GM18507 (cell line): Measurements from ENCODE around the gene NAPG.

ENCODE experiments used
- DNase-seq: peaks from one replicate; pipeline ENCODE4 v3.0.0; 2011; ENCODE audit warnings: low read depth; ENCODE audit not compliant: insufficient read length; ENCODE audit errors: extremely low spot score
- FAIRE-seq: peaks from 2 replicates; lab custom pipeline; 2011; peaks lifted over from hg19 to GRCh38; lab: Jason Lieb, UNC

NAPG gene

DNA sequence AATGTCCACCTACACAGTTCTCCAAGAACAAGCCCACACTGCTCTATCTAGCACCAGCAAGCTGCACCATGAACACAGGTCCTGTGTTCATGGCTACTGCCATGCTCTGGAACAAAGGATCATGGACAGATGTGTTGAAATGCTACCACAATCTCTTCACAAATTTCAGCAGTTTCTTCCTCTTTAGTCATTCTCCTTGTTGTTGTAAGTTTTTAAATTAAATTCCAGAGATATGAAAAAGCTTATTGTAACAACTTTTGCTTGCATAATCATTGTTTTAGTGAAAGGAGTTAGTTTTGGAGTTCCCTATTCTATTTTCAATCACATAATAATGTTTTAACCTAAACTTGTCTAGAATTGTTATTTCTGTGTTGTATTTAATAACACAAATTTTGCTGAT is 17.2 kb upstream of the NAPG start:
- DNase-seq (no peak), FAIRE-seq (no peak)

DNA sequence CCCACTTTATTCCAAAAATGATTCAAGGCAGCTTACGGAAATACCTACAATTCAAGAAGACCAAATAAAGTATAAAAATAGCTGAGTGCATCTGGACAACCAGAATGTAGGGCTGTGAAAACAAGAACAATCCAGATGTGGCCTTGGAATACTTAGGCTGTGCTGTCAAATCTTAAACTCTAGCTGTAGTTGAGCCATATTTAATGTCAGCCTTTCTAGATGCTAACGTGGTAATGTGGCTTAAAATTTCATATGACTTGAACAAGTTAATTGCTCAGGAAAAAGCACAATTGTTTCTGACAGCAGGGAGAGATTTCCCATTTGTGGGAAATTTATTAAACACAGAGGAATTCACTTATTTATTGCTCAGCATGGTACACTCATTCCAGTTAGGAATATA is 14.6 kb upstream of the NAPG start:
- no peak for FAIRE-seq

DNA sequence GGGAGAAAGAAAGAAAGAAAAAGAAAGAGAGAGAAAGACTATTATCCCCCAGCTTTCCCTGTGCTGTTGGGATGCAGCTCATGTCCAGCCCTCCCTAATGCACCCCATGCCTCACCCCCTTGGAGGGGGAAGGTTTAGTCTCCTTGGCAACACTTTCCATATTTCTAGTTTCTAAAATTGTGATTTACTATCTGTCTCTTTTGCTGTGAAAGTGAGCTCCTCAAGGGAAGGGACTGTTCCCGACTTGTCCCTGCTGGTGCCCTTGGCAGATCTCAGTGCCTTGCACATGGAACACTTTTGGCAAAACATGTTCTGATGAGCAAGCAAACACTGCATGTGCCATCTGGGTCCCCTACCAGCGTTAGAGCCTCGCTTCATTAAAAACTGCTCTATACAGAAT is 11.7 kb upstream of the NAPG start:
- DNase-seq (no peak), FAIRE-seq (no peak)

More for the DNA sequence above, 14.6 kb upstream of the NAPG start:
- no peak for DNase-seq

DNA sequence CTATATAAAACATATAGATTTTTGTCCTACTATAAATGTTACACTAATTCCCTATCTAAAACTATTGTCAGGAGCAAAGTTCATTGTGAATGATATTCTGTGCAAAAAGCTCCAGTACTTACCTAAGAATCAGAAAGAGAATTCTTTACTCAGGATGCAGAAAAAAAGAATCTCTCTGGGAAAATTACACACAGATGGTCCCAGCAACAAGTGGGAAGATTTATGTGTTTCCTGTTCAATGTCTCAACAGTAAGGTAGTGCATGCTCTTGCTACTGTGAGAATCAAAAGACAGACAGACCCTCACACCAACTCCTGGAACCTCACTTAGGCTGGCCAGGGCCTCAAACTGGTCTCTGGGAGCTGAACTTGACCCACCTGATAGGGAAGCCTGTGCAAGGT is 11.2 kb upstream of the NAPG start:
- FAIRE-seq (no peak), DNase-seq (no peak)

DNA sequence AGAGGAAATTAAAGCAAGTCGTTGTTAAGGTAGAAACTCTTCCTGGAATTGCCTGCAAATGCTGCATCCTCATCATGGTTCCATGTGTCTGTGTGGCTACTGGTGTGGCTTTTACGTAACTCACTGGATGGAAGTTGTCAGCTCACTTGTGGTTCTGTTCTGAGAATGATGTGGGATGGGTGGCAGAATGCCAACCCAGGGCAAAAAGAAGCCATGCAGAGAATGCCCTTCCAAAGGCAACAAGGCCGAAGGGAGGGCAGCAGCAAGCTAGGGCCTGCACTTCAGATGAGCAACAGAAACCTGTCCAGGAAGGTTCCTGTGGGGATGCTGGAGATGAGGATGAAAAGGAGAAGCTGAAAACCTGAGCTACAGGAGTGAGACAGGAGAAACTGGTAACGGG is 10.4 kb upstream of the NAPG start:
- DNase-seq (no peak), FAIRE-seq (no peak)

DNA sequence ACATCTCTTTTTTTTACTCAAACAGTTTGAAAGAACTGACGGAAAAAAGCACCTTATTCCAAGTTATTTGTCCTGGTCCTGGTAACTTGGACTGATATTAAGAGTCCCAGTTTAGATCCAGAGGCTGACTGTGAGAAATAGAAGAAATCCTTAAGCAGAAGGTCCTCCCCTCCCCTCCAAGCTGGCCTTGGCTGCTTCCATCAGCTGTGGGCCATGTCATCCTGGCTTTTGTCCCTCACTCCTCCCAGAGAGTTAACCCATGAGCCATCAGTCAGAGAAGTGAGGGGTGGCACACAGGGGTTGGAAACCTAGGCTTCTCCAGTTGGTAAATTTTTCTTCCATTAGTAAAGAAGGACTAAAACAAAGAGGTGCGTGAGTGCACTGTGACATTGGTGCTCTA is 9.7 kb upstream of the NAPG start:
- DNase-seq = no peak
- FAIRE-seq = no peak

DNA sequence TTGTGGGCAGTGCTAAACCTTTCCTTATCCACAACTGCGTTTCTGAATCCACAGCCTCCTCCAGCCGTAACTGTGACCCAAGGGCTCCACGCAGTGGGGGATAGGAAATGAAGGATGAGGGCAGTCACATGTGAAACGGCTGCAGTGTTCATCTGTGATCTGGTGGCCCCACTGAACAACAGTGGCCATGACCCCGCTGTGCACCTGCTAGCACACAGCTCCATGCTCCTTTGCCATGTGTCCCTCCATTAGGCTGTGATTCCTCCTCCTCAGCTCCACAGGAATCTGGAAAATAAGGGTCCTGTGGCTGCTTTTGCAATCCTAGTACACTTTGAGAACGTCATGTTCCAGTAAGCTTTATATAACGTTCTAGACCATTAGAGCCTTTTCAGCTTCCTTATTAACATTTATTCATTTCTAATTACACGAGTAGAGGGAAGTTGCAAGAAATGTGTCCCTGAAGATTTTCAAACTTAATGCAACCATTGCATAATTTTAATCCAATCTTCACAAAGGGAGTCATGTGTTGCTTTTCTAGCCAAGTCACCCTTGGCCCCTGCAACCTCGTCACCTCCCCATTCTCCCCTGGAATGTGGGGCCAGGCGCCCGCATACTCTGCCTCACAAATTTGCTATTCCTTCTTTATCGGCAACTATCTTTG is 7.1 kb upstream of the NAPG start:
- DNase-seq = no peak
- FAIRE-seq = no peak

DNA sequence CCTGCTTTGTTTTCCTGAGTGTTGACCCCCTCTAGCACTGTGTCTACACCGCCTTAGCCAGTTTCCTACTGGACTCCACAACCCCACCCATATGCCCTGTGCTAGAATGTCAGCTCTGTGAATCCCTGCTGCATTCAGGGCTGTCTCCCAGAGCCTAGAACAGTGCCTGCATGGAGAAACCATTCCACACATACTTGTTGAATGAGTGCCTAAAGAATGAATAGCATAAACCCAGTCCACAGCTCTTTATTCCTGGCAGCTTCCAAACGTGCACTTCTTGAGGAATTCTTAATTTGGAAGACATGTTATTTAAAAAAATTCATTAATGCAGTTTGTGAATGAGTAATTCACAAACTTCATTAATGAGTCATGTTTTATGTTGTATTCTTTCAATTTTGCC is 6.5 kb upstream of the NAPG start:
- no peak for FAIRE-seq
- DNase-seq = no peak

DNA sequence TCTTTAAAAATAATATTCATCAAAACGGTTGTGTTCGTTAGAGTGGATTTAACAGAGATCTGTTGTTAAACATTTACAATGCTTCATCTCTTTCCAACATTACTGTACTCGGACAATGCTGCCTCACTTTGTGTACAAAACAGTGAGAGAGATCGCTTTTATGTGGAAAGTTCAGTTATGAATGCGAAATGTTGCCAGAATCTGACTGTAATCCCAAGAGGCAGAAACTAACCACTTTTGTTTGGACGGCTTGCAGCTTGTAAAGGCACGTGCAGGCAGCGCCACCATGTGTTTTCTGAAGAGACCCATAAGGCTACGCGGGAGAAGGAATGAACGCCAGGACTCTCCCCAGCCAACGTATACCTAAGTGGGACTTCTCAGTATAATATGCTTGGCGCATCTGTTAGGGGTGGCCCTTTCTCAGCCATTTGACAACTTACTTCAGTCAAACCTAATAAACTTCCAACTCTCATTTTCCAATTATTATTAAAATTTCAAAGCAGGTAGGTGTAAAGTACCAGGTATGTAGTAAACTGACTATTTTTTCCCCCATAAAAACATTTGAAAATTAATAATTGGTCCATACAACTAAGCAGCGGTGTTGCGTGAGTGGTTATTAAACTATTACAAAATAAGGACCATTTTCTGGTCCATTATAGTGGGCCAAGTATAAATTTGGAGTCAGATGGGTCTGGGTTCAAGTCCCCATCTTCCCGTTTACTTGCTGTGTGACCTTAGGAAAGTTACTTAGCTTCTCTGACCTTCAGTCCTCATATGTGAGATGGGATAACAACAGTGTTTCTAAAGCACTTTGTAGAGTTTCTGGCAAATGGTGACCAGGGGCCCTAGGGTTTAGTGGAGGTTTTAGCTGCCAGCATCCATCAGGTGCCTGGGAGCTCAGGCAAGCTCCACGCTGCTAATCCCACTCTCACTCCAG is 5.6 kb upstream of the NAPG start:
- DNase-seq (peak; percentile 26), FAIRE-seq (peak; percentile 90)

DNA sequence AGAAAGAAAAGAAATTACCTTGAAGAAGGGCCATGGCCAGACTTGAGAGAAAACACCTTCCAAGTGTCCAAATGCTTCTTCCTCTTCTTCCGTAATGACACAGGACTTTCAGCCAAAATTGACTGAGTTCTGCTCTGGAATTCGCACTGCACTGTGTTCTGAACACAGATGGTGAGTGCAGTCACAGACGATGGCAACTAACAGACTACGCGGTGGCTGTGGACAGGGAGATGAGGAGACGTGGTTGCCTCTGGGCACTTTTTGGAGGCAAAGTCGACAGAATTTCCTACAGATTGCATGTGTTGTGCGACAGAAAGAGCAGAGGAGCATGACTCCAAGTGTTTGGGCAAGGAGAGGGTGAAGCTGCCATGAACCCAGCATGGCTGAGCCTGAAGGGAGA is 4.3 kb upstream of the NAPG start:
- no peak for FAIRE-seq
- DNase-seq = no peak

DNA sequence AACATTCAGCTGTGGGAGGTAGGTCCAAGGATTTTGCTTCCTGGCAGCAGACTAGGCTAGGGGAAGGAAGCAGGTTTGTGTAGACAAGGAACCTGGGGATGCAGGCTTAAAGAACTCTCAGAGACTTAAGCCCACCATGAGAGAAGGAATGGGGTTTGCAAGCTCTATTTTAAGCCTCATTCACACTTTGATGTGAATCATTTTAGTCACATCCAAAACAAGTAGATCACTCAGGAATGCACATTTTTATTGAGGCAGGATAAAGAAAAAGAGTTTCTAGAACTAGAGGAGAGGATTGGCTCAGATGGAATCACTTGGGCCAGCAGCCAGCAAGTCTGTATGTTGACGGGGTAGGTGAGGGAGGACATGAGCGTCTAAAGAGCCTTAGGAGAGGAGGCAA is 3.3 kb upstream of the NAPG start:
- no peak for FAIRE-seq
- DNase-seq = no peak

DNA sequence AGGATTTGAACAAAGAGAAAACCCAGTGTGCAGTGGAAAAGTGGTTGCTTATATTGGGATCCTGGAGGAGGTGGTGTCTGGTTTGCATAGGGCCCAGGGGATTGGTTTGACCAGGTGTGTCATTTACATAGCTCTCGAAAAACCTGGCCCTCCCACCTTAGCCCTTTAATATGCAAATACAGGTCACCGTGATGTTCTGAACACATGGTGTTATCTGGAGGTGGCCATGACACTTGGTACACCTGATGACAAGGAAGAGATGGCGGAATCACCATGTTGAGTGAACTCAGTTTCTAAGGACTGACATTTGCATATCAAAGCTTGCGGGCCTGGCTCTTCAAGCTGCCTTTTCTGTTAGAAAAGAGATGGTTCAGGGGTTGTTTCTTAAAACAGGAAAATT is 2.3 kb upstream of the NAPG start:
- DNase-seq (no peak), FAIRE-seq (no peak)

DNA sequence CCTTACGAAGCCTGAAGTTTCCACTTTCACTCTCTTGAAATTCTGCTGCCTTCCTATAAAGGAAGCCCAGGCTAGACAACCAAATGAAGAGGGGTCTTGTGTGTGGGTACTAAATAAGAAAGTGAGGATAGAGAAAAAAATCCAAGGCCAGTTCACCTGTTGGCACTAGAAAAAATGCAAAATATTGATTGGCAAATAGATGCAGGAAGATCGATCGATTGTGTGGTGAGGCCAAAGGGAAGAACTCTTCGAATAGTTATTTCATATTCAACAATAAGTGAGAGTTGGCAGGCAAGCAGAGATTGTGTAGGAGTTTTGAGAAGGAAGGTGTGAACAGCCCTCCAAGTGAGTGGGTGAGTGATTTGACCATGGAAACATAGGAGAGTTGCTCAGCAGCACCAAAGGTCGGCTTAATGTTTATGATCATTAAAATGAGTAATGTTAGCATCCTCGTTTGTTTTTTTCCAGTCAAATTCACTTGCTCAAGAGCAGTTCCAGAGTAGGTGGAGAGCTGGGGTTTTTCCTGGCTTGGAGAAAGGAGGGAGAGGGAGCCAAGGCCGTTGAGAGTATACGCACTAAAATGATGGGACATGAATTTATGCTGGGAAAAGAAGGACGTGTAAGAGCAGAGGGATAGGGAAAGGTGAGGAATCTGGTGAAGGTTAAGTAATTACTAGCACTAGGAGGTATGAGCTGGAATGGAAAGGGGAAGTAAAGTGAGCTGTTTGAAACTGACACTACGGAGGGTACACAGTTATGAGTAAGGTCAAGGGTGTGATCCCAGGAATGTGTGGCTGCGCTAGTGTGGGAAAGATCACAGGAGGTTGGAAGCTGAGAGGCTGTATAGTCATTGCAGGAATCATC is 1.1 kb upstream of the NAPG start:
- FAIRE-seq (no peak), DNase-seq (no peak)

DNA sequence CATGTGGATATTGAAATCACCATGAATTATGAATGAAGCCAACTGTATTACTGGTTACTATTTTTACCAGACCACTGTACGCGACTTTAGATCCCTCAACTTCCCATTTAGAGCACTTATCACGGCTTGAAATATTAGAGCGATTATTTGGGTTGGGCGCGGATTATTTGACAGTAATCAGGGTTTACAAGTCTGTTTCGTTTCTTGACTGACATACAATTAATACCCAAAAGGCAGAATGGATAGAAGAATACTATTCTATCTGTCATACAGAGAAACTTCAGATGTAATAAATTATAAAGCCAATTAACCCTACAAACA is 496 bp upstream of the NAPG start:
- FAIRE-seq = no peak
- DNase-seq = no peak

DNA sequence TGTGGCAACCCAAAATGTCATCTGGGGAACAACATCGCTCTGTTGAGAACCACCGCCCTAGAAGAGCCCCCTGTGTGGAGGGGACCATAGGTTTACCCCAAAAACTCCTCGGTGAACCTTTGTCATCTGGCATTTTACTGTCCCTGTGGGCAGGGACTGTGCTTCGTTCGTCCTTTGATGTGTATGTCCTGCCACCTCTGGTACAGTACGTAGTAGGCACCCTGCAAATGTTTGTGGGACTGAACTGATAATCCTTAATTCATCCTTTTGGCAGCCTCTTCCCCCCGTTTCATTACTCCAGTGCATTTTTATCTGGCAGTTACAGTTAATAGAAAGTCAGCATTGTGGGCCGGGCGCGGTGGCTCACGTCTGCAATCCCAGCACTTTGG is 728 bp downstream of the NAPG start:
- DNase-seq = no peak
- no peak for FAIRE-seq

DNA sequence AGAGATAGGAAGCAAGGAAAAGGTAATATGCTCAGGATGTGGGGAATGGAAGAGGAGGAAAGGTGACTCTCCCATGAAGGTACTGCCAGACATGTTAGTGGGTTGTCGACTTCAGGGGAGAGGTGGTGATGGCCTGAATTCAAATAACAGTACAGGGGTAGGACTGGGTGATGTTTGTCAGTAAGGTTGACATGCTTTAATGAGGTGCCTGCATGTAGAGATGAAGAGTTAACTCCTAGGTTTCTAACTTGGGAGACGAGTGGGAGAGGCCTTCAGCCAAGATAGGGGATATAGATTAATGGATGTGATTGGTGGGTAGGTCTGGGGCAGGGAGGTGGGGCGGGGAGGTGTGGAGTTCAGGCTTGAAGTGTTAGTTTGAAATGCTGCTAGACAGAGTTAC is 2.6 kb downstream of the NAPG start:
- FAIRE-seq (no peak), DNase-seq (no peak)

DNA sequence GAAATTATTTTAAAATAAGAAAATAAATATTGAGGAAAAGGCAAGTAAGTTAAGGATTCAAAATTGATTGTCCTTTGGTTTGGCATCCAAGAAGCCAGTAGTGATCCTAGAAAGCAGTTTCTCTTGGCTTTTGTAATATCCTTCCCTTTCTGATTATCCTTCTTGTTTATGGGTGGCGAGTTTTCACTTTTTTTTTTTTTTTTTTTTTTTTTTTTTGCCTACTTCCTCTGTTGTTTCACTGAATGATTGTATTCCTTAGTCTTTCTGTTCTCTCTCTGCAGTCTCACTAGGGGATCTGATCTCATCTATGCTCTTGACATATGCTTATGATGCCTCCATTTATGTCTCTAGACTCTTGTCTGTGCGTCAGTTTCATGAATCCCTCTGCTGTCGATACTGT is 4.2 kb downstream of the NAPG start:
- DNase-seq (no peak), FAIRE-seq (no peak)

DNA sequence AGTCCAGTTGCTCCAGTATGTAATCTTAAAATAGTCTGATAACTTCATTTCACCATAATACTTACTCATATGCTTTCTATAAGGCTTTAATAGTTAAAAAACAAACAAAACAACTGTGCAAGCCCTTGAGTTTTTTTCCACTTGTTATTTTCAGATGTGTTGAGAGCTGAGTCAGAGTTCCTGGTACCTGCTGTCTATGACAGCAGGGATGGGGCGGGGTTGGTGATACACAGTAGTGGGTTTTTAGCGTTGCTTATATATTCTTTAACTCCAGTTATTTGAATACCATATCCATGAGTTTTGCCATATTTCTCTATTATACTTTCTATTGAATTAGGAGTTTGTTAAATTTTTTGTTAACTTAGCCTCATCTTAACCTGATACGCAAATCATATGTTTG is 5.0 kb downstream of the NAPG start:
- FAIRE-seq (no peak), DNase-seq (no peak)

DNA sequence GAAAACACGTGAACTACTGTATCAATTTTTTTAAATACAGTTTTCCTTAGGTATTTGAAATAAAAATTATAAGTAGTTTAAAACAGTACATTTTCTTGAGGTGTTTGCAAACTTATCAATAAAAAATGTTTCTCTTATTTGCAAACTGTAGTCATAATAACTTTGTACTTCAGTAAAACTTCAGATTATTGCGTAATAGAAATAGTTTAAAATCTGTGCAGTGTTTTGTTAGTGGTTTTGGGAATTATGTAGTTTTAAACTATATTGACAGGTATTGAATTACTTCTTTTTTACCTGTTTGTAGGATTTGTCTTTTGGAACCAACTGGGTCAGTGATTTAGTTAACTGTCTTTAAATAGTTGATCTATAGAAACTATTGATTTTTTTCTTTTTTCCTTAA is 7.3 kb downstream of the NAPG start:
- no peak for DNase-seq
- no peak for FAIRE-seq

DNA sequence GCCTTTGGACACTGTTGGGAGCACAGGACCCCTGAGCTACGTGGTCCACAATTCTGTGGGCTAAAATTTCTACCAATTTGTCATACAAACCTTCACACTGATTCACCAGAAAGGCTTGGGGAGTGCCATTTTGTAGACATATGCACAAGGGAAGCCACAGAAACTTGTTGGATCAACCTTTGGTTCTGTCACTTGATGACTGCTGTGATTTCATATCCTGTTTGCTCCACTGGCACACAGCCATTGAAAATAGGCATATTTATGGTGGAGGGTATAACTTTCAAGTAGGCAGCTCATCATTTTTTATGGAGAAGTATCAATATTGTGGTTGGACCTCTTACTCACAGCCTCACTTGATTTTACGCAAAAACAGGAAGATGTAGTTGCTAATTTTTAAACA is 10.5 kb downstream of the NAPG start:
- no peak for DNase-seq

More for the DNA sequence above, 10.5 kb downstream of the NAPG start:
- no peak for FAIRE-seq
